ENCODE measurements around the gene PLA2R1. TPM values are rescaled to one million over a fixed set of nuclear protein-coding genes. Genes with fewer than 3 reads are reported as not detected.

Gene PLA2R1
- polyA plus RNA-seq, 2 of the 4 experiments (the other 2 are of a cell fraction): 3.3 to 6.8 TPM

GRCh38 chr2:159912580-159912979 is 149.8 kb downstream of the PLA2R1 start:
- DNase-seq (ENCODE audit: low read depth in 1 of 2, low spot score in 1 of 2): no peak
- ChIA-PET CTCF (no interaction called here), POLR2A (no interaction called here)
- no peak for TF ChIP-seq MAFK (IDR thresholded peaks at IDR 0.05; ENCODE audit: partially characterized antibody)
- no peak for TF ChIP-seq GATA3 (IDR thresholded peaks at IDR 0.05; ENCODE audit: borderline replicate concordance)
- no peak for TF ChIP-seq CBX2 (IDR thresholded peaks at IDR 0.05; ENCODE audit: borderline replicate concordance, low read depth)
- TF ChIP-seq ESRRA (IDR thresholded peaks at IDR 0.05; ENCODE audit: borderline replicate concordance, low read length): no peak
- TF ChIP-seq KDM1A (IDR thresholded peaks at IDR 0.05; ENCODE audit: low read depth): no peak
- no peak for TF ChIP-seq POLR2A (IDR thresholded peaks at IDR 0.05; ENCODE audit: low read length)
- no peak for TF ChIP-seq HMGXB4 (CRISPR knock-in tag; IDR thresholded peaks at IDR 0.05; ENCODE audit: borderline replicate concordance)
- no peak for TF ChIP-seq FOSB (CRISPR knock-in tag; IDR thresholded peaks at IDR 0.05)
- TF ChIP-seq EHF (CRISPR knock-in tag; IDR thresholded peaks at IDR 0.05): no peak
- H3K4me3 ChIP-seq: no peak overlapping the region
- WGBS (ENCODE audit: missing lambda C conversion rate): 63% methylated on average over 4 of the region's 4 CpGs
- no peak for ATAC-seq
- H3K4me1 ChIP-seq: no peaks in the 10 kb centered on the region
- FAIRE-seq: no peak
- no peak overlapping the region for H3K27ac ChIP-seq
- H3K9me3 ChIP-seq: no peaks in the 10 kb centered on the region
- H3K4me2 ChIP-seq: no peak overlapping the region

- no peak for ATAC-seq
- TF ChIP-seq TFCP2L1 (CRISPR knock-in tag; IDR thresholded peaks at IDR 0.05) (no peak), HOXA7 (CRISPR knock-in tag; IDR thresholded peaks at IDR 0.05) (no peak)
- H3K9me3 ChIP-seq: no peaks in the 10 kb centered on the region
- 45% methylated on average over 2 of the region's 2 CpGs for WGBS (ENCODE audit: missing lambda C conversion rate)
- POLR2A ChIA-PET: no interaction called here
- CTCF ChIA-PET: interaction anchor here (1.1 kb wide), 1 partner anchor 9 kb away, joined by 4 read pairs; no protein-coding TSS in a partner anchor
- FAIRE-seq: no peak
- H3K4me3 ChIP-seq: no peak overlapping the region
- DNase-seq (ENCODE audit: low read depth in 1 of 2, low spot score in 1 of 2): no peak
- H3K27ac ChIP-seq: no peak overlapping the region
- no peak overlapping the region for H3K4me2 ChIP-seq
- H3K4me1 ChIP-seq: no peaks in the 10 kb centered on the region
Observed at GRCh38 chr2:159910951-159911350, 151.5 kb downstream of the PLA2R1 start.

GRCh38 chr2:159908623-159909022 is 153.8 kb downstream of the PLA2R1 start:
- FAIRE-seq: no peak
- Histone ChIP-seq H3K4me2 (no peak overlapping the region), H3K27ac (no peak overlapping the region), H3K9me3 (no peaks in the 10 kb centered on the region), H3K4me3 (no peak overlapping the region), H3K4me1 (peaks cover 5% of the 10 kb centered on the region; the same call in 2 of the 3 replicates)
- ChIA-PET CTCF (interaction anchor here (1.0 to 2.0 kb wide), 3 partner anchors 9 to 14 kb away, joined by 3 to 5 read pairs (median 4); no protein-coding TSS in a partner anchor), POLR2A (no interaction called here)
- no peak for DNase-seq (ENCODE audit: low read depth in 1 of 2, low spot score in 1 of 2)
- WGBS (ENCODE audit: missing lambda C conversion rate): 38% methylated on average over 2 of the region's 2 CpGs
- TF ChIP-seq CTCF (IDR thresholded peaks at IDR 0.05) (no peak), HOXB5 (CRISPR knock-in tag; IDR thresholded peaks at IDR 0.05) (no peak), MAX (IDR thresholded peaks at IDR 0.05) (no peak), RAD21 (conservative IDR thresholded peaks at IDR 0.05 in 1 of 2, IDR thresholded peaks at IDR 0.05 in 1 of 2) (no peak), REST (IDR thresholded peaks at IDR 0.05) (no peak), HOXB13 (CRISPR knock-in tag; IDR thresholded peaks at IDR 0.05; ENCODE audit: low read depth) (no peak), POLR2AphosphoS2 (conservative IDR thresholded peaks at IDR 0.05; ENCODE audit: low read length) (no peak), ATOH8 (CRISPR knock-in tag; IDR thresholded peaks at IDR 0.05; ENCODE audit: low read depth) (no peak), RCOR1 (IDR thresholded peaks at IDR 0.05; ENCODE audit: low read depth, low read length) (no peak), EHF (CRISPR knock-in tag; IDR thresholded peaks at IDR 0.05) (no peak)
- no peak for ATAC-seq

All from A549 (cell line).